ENCODE results near the gene SFXN4. TPM values are rescaled to one million over a fixed set of nuclear protein-coding genes. Genes with fewer than 3 reads are reported as not detected.
A peak's percentile ranks its signal among the peaks of the same experiment; 100 is the strongest.
"Not testable (repeated sequence)": the region's sequence is repeated elsewhere in the genome, so short reads cannot be mapped to it uniquely, and the experiment has no call there.

The SFXN4 gene
- total RNA-seq, 3 donors from 2014 or later: 14.6 to 25.2 (median 18.6) TPM

DNA sequence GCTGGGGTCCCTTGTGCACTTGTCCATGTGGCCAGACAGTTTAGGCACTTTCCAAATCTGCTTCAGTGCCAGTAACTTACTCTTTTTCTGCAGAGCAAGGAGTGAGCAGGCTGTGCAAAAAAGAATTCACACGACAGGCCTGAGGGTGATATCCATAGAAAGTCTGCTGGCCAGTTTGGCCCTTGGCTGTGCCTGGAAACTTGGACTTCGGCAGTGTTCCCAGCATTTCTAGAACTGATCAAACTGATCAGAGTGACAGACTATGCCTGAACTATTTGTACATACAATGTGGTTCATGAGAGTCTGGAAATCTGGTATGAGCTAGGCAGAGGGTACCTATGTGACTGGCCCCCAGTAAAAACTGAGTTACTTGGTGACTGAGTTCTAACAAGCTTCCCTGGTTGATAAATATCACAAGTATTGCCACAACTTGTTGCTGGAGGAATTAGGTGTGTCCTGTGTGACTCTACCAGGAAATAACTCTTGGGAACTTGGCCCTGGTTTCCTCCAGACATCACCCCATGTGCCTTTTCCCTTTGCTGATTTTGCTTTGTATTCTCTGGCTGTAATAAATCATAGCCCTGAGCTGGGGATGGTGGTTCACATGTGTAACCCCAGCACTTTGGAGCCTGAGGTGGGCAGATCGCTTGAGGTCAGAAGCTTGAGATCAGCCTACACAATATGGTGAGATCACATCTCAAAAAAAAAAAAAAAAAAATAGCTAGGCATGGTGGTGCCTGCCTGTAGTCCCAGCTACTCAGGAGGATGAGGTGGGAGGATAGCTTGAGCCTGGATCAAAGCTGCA lies 64.9 kb downstream of the SFXN4 start:
- intact Hi-C loops (cut with DNase I; ENCODE audit: low total_unique reads): no loop called here
- no peak for DNase-seq (ENCODE audit: low spot score in 2 of 2)
- H3K9me3 ChIP-seq: no peaks in the 10 kb centered on the region
- no peak overlapping the region for H3K4me3 ChIP-seq
- no peaks in the 10 kb centered on the region for H3K36me3 ChIP-seq
- TF ChIP-seq, protein P1, sequence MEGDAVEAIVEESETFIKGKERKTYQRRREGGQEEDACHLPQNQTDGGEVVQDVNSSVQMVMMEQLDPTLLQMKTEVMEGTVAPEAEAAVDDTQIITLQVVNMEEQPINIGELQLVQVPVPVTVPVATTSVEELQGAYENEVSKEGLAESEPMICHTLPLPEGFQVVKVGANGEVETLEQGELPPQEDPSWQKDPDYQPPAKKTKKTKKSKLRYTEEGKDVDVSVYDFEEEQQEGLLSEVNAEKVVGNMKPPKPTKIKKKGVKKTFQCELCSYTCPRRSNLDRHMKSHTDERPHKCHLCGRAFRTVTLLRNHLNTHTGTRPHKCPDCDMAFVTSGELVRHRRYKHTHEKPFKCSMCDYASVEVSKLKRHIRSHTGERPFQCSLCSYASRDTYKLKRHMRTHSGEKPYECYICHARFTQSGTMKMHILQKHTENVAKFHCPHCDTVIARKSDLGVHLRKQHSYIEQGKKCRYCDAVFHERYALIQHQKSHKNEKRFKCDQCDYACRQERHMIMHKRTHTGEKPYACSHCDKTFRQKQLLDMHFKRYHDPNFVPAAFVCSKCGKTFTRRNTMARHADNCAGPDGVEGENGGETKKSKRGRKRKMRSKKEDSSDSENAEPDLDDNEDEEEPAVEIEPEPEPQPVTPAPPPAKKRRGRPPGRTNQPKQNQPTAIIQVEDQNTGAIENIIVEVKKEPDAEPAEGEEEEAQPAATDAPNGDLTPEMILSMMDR (IDR thresholded peaks at IDR 0.05): no peak
- TF ChIP-seq POLR2AphosphoS5 (IDR thresholded peaks at IDR 0.05) (peak in 1 of 3 donors; percentile 15), POLR2A (IDR thresholded peaks at IDR 0.05) (no peak)
- no peaks in the 10 kb centered on the region for H3K27me3 ChIP-seq
- H3K27ac ChIP-seq: peak overlapping the region; percentile 66 to 76
- H3K4me1 ChIP-seq: peaks cover 0 to 4% of the 10 kb centered on the region in 2 donors

DNA sequence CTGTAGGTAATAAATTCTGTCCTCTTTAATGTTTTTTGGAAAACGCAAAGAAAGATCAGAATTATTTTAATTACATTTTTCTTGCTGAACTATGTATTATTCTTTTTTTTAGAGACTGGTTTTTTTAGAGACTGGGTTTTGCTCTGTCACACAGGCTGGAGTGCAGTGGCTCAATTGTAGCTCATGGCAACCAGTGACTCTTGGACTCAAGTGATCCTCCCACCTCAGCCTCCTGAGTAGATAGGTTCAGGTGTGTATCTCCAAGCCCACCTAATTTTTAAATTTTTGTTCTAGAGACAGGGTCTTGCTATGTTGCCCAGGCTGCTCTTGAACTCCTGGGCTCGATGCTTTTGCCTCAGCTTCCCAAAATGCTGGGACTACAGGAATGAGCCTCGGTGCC lies 66.9 kb downstream of the SFXN4 start:
- H3K4me3 ChIP-seq: no peak overlapping the region
- H3K27me3 ChIP-seq: no peaks in the 10 kb centered on the region
- H3K27ac ChIP-seq: no peak overlapping the region
- H3K9me3 ChIP-seq: no peaks in the 10 kb centered on the region
- intact Hi-C loops (cut with DNase I; ENCODE audit: low total_unique reads): no loop called here
- no peak for TF ChIP-seq POLR2A (IDR thresholded peaks at IDR 0.05)
- no peak for TF ChIP-seq POLR2AphosphoS5 (IDR thresholded peaks at IDR 0.05)
- TF ChIP-seq, protein P1 (IDR thresholded peaks at IDR 0.05): no peak
- H3K36me3 ChIP-seq: no peaks in the 10 kb centered on the region
- DNase-seq (ENCODE audit: low spot score in 2 of 2): no peak
- no peaks in the 10 kb centered on the region for H3K4me1 ChIP-seq

DNA sequence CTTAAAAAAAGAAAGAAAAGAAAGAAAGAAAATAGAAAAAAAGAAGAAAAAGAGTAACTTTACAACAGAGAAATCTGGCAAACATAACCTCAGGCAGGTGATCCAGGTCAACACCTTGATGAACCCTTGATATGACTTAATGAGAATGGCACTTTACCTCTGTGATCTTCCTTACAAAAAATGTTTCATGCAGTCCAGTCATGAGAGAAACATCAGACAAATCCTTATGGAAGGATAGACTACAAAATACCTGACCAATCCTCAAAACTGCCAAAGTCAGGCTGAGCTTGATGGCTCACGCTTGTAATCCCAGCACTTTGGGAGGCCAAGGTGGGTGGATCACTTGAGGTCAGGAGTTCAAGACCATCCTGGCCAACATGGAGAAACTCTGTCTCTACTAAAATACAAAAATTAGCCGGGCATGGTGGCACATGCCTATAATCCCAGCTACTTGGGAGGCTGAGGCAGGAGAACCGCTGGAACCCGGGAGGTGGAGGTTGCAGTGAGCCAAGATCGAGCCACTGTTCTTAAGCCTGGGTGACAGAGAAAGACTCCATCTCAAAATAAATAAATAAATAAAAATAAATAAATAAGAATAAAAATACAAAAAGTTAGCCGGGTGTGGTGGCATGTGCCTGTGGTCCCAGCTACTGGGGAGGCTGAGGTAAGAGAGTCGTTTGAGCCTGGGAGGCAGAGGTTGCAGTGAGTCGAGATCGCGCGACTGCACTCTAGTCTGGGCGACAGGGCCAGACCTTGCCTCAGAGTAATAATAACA lies 68.7 kb downstream of the SFXN4 start:
- H3K4me1 ChIP-seq; H3K9me3 ChIP-seq; H3K4me3 ChIP-seq; intact Hi-C loops (cut with DNase I; ENCODE audit: low total_unique reads); DNase-seq (ENCODE audit: low spot score in 2 of 2); H3K36me3 ChIP-seq; H3K27ac ChIP-seq; H3K27me3 ChIP-seq: not testable (repeated sequence)

DNA sequence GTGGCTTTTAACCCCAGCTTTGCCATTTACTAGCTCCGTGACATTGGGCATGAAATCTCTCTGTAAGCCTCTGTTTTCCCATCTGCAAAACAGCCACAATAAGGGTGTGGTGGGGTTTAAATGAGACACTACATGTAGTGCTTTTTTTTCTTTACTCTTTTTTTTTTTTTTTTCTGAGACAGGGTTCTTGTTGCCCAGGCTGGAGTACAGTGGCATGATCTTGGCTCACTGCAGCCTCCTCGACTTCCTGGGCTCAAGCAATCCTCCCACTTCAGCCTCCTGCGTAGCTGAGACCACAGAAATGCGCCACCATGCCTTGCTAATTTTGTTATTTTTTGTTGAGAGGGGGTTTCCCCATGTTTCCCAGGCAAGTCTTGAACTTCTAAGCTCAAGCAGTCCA lies 69.9 kb downstream of the SFXN4 start:
- Histone ChIP-seq H3K36me3 (no peaks in the 10 kb centered on the region), H3K27ac (no peak overlapping the region), H3K9me3 (no peaks in the 10 kb centered on the region), H3K4me1 (no peaks in the 10 kb centered on the region), H3K27me3 (no peaks in the 10 kb centered on the region), H3K4me3 (no peak overlapping the region)
- TF ChIP-seq, protein P1 (IDR thresholded peaks at IDR 0.05): no peak
- TF ChIP-seq POLR2AphosphoS5 (IDR thresholded peaks at IDR 0.05) (no peak), POLR2A (IDR thresholded peaks at IDR 0.05) (no peak)
- DNase-seq (ENCODE audit: low spot score in 2 of 2): no peak
- intact Hi-C loops (cut with DNase I; ENCODE audit: low total_unique reads): no loop called here

DNA sequence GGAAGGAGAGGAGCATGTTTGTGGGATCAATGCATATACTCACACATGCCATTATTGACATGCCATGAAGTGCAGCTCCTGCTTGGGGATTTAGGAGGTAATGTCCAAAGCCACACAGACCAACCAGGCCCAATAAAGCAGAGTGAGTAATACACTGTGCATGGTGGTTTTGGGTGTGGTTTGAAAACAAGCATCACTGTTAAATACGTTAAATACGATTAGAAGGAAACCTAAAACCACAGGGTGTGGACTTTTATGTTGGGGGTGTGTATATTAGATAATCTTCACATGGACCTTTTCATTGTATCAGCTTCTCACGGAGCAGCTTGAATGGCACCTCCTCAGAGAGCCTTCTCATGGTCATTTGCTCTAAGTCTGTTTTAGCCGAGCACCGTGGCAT lies 74.5 kb downstream of the SFXN4 start:
- Histone ChIP-seq H3K27ac (no peak overlapping the region), H3K4me3 (no peak overlapping the region), H3K27me3 (no peaks in the 10 kb centered on the region), H3K36me3 (no peaks in the 10 kb centered on the region), H3K9me3 (no peaks in the 10 kb centered on the region), H3K4me1 (no peaks in the 10 kb centered on the region)
- TF ChIP-seq, protein P1 (IDR thresholded peaks at IDR 0.05): no peak
- TF ChIP-seq POLR2A (IDR thresholded peaks at IDR 0.05) (no peak), POLR2AphosphoS5 (IDR thresholded peaks at IDR 0.05) (no peak)
- intact Hi-C loops (cut with DNase I; ENCODE audit: low total_unique reads): no loop called here
- no peak for DNase-seq (ENCODE audit: low spot score in 2 of 2)

Other genes with a start within 250 kb of the SFXN4 start
- 1 to 10 TPM; 2.9 to 6.4 (median 3.7) TPM for gene NANOS1, start 136.0 kb downstream of the SFXN4 start, total RNA-seq
- 100 to 1,000 TPM; 117 to 166 (median 124) TPM for gene EIF3A, start 84.9 kb downstream of the SFXN4 start, total RNA-seq
- gene DENND10, start 61.6 kb downstream of the SFXN4 start, total RNA-seq: 10 to 100 TPM; 33.8 to 55.0 (median 37.3) TPM
- gene PRDX3, start 13.1 kb upstream of the SFXN4 start, total RNA-seq: 100 to 1,000 TPM; 154 to 165 (median 164) TPM
- 10 to 100 TPM; 14.9 to 20.6 (median 15.2) TPM for gene GRK5, start 41.9 kb upstream of the SFXN4 start, total RNA-seq